ENCODE measurements around the gene ALDH7A1.
"Not testable (repeated sequence)": the region's sequence is repeated elsewhere in the genome, so short reads cannot be mapped to it uniquely, and the experiment has no call there.

ALDH7A1 gene

DNA sequence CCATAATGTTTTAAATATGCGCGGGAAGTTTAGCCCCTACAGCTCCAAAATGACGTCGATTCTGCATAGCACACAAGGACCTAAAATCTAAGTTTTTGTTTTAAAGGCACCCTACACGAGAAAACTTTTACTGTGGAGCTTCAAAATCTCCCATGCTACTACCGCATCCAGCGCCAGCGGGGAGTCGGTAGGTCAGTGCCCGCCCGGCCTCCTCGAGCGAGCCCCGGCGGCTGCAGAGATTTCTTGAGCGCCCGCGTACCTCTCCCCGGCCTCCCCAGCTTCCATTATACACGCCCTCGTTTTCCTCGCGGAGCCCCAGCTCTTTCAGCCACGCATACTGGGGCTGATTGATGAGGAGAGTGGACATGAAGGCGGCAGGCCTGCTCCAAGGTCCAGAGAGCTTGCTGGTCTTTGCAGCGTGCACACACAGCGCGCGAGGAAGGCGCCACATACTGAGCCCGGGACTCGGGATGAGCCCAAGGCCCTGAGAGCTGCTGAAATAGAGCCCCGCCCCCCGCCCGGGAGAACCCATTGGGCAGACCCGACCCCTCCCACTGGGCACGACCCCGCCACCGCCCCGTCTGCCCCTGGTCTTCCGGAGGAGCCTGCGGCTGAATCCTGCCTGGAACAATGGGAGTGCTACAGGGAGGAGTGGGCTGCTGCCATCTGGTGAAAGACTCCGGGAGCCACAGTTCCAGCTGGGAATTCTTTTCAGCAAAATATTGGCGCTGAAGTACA is at the start of gene ALDH7A1:
Gene ALDH7A1, minus strand, starts transcription at position 472 of the 738 bp plus-strand sequence. Its CDS starts 21 bp downstream, at position 451.
- DNase-seq (ENCODE audit: low read depth in 1 of 2, low spot score in 1 of 2) = peak in 1 of 2 donors; percentile 13

DNA sequence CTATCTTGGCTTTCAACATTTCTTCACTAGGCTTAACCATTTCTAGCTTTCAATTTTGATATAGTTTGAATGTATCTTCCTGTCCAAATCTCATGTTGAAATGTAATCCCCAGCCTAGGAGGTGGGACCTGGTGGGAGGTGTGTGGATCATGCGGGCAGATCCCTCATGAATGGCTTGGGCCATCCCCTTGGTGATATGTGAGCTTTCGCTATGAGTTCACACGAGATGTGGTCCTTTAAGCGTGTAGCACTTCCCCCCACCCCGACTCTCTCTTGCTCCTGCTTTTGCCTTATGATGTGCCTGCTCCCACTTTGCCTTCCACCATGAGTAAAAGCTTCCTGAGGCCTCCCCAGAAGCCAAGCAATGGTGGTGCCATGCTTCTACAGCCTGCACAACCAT is 46.4 kb upstream of the ALDH7A1 start:
- DNase-seq (ENCODE audit: low read depth in 1 of 2, low spot score in 1 of 2) = no peak

DNA sequence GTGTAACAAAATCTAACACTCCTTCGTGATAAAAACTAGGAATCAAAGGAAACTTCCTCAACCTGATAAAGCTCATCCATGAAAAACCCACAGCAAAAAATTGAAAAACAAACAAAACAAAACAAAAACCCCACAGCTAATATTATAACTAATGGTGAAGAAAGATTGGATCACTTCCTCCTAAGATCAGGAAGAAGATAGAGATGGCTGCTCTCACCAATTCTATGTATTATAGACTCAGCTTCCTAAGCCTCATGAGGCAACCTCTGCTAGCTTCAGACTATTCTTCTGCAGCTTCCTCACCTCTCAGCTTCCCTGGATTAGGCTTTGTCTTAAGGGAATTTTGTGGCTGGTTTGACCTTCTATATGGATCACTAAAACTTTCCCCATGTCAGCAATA is 45.8 kb upstream of the ALDH7A1 start:
- DNase-seq (ENCODE audit: low read depth in 1 of 2, low spot score in 1 of 2) = no peak

DNA sequence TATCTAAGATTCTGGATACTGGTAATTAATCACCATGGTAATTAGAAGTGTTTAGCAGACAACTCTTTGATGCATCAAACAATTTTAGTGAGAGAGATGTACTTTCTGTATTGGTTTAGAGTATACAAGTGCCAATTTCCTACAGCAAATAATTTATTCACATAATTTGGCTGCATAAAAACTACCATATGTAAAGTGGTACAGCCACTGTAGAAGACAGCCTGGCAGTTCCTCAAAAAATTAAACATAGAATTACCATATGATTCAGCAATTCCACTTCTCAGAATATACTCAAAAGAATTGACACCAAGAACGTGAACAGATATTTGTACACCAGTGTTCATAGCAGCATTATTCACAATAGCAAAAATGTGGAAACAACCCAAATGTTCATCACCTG is 41.9 kb upstream of the ALDH7A1 start:
- DNase-seq (ENCODE audit: low read depth in 1 of 2, low spot score in 1 of 2) = no peak

DNA sequence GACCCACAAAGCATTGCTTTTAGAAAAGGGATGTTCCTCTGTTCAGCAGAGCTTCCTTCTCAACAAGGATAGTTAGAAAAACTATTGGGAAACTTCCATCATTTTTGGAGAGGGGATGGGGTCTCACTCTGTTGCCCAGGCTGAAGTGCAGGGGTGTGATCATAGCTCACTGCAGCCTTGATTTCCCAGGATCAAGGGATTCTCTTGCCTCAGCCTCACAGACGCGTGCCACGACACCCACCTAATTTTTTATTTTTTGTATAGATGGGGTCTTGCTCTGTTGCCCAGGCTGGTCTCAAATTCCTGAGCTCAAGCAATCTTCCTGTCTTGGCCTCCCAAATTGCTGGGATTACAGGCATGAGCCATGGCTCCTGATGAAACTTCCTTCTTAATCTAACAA is 40.6 kb upstream of the ALDH7A1 start:
- DNase-seq (ENCODE audit: low read depth in 1 of 2, low spot score in 1 of 2) = no peak

DNA sequence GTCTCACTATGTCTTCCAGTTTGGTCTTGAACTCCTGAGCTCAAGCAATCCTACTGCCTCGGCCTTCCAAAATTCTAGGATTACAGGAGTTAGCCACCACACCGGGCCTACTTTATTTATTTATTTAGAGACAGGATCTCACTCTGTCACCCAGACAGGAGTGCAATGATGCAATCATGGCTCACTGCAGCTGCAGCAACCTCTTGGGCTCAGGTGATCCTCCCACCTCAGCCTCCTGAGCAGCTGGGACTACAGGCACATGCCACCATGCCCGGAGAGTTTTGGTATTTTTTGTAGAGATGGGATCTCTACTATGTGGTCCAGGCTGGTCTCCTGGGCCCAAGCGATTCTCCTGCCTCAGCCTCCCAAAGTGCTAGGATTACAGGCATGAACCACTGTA is 38.5 kb upstream of the ALDH7A1 start:
- no peak for DNase-seq (ENCODE audit: low read depth in 1 of 2, low spot score in 1 of 2)

DNA sequence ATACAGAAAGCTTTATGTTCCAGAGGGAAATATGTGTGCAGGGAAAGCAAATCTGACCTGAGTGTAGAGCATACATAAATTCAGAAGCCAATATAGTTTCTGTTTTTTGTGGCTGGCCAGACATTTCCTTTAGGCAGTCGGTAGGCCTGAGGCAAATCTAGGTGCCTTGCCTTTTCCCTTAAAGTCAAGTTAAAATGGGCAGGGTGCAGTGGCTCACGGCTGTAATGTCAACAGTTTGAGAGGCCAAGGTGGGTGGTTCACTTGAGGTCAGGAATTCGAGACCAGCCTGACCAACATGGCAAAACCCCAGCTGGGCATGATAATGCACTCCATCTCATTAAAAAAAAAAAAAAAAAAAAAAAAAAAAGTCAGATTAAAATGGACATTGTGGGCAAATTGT is 36.9 kb upstream of the ALDH7A1 start:
- no peak for DNase-seq (ENCODE audit: low read depth in 1 of 2, low spot score in 1 of 2)

DNA sequence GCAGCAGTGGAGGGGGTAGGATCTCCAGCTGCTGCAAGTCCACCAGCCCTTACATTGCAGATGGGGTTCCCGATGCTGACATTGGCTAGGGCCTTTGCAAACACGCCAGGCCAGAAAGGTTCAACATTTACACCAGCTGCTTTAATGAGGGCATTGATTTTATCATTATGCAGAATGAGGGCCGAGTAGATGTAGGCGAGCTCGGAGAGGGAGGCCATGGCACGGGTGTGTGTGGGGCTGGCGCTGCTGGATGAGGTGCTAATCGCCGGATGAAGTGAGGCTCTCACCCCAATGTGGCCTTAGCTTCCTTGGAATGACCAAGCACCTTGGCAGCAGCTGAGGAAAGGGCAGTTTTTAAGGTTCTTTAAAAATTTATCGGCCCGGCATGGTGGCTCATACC is 33.1 kb upstream of the ALDH7A1 start:
- no peak for DNase-seq (ENCODE audit: low read depth in 1 of 2, low spot score in 1 of 2)

DNA sequence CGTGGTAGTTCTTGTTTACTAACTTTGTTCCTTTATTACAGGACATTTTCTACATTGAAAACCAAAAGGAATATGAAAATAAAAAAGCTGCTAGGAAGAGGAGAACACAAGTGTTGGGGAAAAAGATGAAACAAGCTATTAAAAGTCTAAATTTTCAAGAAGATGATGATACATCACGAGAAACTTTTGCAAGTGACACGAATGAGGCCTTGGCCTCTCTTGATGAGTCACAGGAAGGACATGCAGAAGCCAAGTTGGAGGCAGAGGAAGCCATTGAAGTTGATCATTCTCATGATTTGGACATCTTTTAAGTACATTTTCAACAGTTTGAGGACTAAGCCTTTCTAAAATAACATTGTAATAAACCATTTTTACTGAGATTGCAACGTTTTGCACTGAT is 29.5 kb upstream of the ALDH7A1 start:
- DNase-seq (ENCODE audit: low read depth in 1 of 2, low spot score in 1 of 2) = no peak

DNA sequence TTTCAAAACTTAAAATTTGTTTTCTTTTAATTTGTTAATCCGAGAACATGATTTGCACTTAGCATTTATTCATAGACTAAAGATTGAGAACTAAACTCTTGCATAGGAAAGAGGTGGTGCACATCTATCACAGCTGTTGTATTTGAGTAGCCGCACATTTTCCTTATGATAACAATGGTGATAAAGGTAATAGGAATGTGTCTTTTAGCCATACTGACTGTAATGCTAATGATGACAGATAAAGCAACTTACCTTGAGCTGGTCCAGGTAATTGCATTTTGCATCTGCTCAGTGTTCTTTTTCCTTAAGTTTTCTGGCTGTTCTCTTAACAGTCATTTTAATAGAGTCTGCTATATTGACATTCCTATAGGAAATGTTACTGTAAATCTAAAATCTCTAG is 24.8 kb upstream of the ALDH7A1 start:
- DNase-seq (ENCODE audit: low read depth in 1 of 2, low spot score in 1 of 2) = no peak

DNA sequence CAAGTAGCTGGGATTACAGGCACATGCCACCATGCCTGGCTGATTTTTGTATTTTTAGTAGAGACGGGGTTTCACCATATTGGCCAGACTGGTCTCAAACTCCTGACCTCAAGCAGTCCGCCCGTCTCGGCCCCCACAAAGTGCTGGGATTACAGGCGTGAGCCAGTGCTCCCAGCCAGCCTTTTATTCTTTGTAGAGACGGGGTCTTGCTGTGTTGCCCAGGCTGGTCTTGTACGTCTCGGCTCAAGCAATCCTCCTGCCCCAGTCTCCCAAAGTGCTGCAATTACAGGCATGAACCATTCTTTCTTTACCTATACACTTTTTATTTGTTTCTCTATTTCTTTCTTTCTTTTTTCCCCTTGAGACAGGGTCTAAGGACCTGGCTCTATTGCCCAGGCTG is 22.6 kb upstream of the ALDH7A1 start:
- DNase-seq (ENCODE audit: low read depth in 1 of 2, low spot score in 1 of 2) = not testable (repeated sequence)

DNA sequence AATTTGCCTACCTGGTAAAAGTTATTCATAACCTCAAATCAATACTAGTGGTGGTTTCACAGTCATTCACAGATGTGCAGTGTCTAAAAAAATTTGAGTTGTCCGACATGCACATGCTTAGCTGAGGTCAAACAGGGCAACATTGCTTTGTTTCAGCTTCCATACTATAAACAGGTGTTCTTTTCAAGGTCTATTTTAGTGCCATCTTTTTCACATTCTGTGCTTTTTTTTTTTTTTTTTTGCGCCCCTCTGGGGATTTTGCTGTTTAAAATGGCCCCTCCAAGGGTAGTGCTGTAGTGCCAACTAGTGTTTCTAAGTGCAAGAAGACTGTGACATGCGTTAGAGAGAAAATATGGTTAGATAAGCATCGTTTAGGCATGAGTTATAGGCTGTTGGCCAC is 20.3 kb upstream of the ALDH7A1 start:
- DNase-seq (ENCODE audit: low read depth in 1 of 2, low spot score in 1 of 2) = no peak

DNA sequence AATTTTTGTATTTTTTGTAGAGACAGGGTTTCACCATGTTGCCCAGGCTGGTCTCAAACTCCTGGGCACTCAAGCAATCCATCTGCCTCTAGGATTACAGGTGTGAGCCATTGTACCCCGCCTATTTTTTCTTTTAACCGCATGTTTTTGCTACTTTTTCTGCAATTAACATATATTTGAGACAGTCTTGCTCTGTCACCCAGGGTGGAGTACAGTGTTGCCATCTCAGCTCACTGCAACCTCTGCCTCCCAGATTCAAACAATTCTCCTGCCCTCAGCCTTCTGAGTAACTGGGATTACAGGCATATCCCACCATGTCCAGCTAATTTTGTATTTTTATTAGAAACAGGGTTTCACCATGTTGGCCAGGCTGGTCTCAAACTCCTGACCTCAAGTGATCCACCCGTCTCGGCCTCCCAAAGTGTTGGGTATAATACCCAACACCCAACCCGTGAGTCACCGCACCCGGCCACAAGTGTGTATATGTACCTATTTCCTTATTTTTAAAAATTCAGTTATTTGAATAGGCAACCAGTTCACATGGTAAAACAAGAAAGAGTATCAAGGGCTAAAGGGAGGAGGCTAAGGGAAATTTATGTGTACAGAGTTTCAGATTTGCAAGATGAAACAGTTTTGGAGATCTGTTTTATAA is 19.0 kb upstream of the ALDH7A1 start:
- no peak for DNase-seq (ENCODE audit: low read depth in 1 of 2, low spot score in 1 of 2)

DNA sequence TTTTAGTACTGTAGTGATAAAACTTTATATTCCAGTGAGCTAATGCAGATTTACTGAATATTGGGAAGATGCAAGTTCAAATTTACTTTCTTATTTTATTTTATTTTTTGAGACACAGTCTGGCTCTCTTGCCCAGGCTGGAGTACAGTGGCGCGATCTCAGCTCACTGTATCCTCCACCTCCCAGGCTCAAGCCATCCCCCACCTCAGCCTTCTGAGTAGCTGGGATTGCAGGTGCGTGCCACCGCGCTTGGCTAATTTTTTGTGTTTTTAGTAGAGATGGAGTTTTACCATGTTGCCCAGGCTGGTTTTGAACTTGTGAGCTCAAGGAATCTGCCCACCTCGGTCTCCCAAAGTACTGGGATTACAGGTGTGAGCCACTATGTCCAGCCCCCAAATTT is 15.6 kb upstream of the ALDH7A1 start:
- DNase-seq (ENCODE audit: low read depth in 1 of 2, low spot score in 1 of 2) = no peak

DNA sequence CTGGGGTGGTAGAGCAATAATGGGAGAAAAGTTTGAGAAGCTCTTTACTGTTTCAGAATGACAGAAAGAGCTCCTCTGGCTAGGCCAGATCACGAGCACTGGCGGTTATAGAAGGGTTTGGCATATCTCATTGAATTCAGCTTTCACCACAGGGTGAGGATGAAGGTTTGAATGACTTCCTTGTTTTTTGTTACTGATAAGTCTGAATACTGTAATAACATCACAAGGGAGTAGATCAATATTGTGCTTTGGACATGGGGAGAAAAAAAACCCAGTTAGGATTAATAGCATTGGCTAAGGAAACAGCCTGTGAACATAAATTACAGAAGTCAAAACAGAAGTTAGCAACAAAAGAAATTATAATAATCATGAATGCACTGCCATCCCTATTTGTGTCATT is 15.1 kb upstream of the ALDH7A1 start:
- DNase-seq (ENCODE audit: low read depth in 1 of 2, low spot score in 1 of 2) = no peak

DNA sequence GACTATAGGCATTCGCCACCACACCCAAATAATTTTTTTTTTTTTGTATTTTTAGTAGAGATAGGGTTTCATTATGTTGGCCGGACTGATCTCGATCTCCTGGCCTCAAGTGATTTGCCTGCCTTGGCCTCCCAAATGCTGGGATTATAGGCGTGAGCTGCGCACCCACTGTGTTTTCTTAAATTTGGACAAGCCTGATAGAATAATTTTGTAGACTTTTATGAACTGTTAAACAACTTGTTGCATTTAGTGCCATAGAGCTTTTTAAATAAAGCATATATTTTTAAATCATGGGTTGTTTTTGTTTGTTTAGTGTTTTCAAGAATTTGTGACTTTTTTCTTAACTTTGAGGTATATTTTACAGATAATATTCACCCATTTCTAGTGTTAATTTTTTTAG is 10.5 kb upstream of the ALDH7A1 start:
- DNase-seq (ENCODE audit: low read depth in 1 of 2, low spot score in 1 of 2) = no peak

DNA sequence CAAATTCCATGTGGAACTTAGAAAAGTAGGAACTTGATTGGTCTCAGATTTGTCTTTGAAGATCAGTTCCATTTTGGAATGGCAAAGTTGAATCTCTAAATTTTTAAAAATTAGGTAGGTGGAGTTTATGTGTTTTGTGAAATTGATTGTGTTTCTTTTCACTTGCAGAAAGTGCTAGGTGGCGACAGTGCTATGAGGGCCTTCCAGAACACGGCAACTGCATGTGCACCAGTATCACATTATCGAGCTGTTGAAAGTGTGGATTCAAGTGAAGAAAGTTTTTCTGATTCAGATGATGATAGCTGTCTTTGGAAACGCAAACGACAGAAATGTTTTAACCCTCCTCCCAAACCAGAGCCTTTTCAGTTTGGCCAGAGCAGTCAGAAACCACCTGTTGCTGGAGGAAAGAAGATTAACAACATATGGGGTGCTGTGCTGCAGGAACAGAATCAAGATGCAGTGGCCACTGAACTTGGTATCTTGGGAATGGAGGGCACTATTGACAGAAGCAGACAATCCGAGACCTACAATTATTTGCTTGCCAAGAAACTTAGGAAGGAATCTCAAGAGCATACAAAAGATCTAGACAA is 8.5 kb upstream of the ALDH7A1 start:
- DNase-seq (ENCODE audit: low read depth in 1 of 2, low spot score in 1 of 2) = no peak

DNA sequence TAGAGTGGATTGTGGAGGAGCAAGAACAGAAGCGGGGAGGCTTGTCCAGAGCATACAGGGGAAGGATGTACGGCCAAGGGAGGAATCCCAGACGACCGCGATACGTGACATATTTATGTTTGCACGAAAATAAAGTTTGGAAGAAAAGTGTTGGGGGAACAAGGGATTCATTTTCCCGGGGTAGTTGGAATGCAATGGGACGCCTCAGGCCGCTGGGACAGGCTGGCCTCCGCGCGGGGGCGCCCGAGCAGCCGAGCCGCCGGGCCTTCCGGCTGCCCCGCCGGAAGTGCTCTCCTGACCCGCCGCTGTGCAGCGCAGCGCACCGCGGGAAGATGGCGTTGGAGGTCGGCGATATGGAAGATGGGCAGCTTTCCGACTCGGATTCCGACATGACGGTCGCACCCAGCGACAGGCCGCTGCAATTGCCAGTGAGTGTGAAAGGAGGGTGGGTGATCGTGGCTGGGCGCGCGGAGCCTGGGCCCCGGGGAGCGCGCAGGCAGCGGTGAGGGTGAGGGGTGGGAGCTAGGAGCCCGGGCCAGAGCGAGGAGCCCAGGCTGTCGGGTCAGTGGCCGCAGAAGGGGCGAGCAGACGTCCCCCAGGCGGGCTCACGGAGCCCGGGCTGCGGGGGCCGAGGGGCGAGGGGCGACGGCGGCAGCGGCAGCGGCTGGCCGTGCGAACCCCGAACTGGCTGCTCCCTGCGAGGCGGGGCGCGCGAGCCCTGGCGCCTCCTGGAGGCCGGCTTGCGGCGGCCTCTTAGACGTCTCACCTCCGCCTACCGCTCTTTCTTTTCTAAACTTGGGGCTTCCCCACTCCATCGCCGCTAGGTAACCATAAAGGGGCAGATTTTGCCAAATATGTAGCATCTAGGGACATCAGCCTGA is 5.9 kb upstream of the ALDH7A1 start, which contains the start of gene PHAX:
Gene PHAX, plus strand, starts transcription at position 317 of the 881 bp plus-strand sequence. Its CDS starts 16 bp downstream, at position 333.
- DNase-seq (ENCODE audit: low read depth in 1 of 2, low spot score in 1 of 2) = peak; percentile 45 to 62

DNA sequence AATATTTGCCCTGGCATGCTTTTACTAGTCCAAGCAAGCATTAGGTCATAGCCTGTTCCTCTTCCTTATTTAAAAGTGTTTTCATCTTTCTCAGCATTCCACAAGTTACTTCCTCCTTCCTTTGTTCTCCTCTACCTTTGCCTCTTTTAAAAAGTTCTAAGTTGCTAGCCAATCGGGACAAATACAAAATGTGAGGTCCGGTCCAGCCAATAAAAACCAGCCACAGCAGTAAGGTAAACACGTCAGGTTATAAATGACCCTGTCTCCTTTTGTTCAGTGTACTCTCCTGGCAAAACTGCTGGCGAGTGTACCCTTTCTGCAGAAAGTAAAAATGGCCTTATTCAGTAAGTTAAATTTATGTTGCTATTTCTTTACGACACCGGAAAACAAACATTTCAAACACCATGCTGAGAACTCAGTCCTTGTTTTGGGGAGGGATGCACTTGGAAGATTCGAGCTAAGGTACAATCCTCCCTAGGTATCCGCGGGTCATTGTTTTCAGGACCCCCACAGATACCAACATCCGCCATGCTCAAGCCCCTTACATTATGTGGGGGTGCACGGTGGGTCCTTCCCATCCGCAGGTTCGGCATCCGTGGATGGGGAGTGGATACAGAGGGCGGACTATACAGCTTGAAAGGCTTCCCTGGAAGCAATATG is 5.1 kb upstream of the ALDH7A1 start:
- DNase-seq (ENCODE audit: low read depth in 1 of 2, low spot score in 1 of 2) = not testable (repeated sequence)

DNA sequence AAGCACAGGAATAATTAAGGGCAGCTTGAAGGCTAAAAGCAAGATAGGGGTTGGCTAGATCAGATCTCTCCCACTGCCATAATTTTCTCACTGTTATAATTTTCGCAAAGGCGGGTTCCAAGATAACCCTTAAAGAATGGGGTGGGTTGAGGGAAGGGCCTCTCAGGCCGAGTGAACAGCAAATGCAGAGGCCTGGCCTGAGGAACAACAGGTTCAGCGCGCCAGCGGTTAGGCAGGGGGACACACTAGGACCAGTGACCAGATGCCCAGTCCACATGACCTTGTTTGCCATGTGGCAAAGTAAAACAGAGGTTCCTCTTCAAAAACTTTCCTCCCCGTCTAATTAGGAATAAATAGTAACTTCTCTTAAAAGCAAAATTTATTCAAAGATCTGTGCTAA is 4.5 kb upstream of the ALDH7A1 start:
- no peak for DNase-seq (ENCODE audit: low read depth in 1 of 2, low spot score in 1 of 2)

DNA sequence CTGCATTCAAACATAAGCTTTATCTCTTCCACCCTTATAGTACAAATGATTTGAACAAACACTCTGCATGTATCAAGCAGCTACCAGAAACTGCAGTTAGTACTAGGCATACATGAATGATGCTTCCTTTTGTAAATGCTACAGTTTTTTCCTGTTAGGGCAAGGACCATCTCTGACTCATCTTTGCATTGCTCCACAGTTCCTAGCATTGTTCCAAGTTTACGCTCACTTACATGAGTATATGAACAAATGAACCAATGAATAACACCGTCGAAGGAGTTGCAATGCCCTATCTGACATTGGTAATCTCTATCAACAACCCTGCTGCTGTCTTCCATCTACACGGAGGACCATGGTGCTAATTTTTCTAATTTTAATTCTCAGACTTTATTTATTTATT is 2.1 kb upstream of the ALDH7A1 start:
- no peak for DNase-seq (ENCODE audit: low read depth in 1 of 2, low spot score in 1 of 2)
